Panc1 (cell line): ENCODE measurements around the gene CMTM3.
"Not testable (repeated sequence)": the region's sequence is repeated elsewhere in the genome, so short reads cannot be mapped to it uniquely, and the experiment has no call there.

Experiments
- CTCF ChIP-seq: fragments of 450-650 bp; IDR thresholded peaks from 2 replicates; pipeline ENCODE4 v1.5.1; 2017; ENCODE audit warnings: mild to moderate bottlenecking
- POLR2AphosphoS5 ChIP-seq: IDR thresholded peaks from 2 replicates; pipeline ENCODE4 v1.6.1; 2012; ENCODE audit warnings: mild to moderate bottlenecking, low read depth, low read length, moderate library complexity
- REST ChIP-seq, 2 experiments: IDR thresholded peaks; 2 replicates each; pipeline ENCODE4 v1.6.1; 2011 to 2012; ENCODE audit warnings: low read depth in 2 of 2, control low read depth in 1 of 2, low read length in 1 of 2, mild to moderate bottlenecking in 1 of 2, moderate library complexity in 1 of 2; ENCODE audit not compliant: insufficient read depth in 1 of 2

- not testable (repeated sequence) for TF ChIP-seq CTCF; POLR2AphosphoS5; REST (IDR thresholded peaks at IDR 0.05; ENCODE audit: insufficient read depth in 1 of 2, low read depth in 2 of 2, low read length in 1 of 2)
Measured at GRCh38 chr16:66611911-66612310, 7.4 kb downstream of the CMTM3 start.
